Activated CD4-positive, alpha-beta T cell treated with anti-CD3 and anti-CD28 coated beads, Interleukin-2, Interleukin-4, amounts not matched to agents 100 ng/mL and 50 ng/mL, durations not matched to agents 16 hours and 8 hours (primary cell): ENCODE data around the gene VSIG8.
"Not testable (repeated sequence)": the region's sequence is repeated elsewhere in the genome, so short reads cannot be mapped to it uniquely, and the experiment has no call there.

Experiments used
- DNase-seq: peaks from one replicate; pipeline ENCODE4 v3.0.0-alpha.2; 2020; ENCODE audit warnings: low spot score

VSIG8 gene

GRCh38 chr1:159862557-159862956, at the start of gene VSIG8:
Gene VSIG8, minus strand, starts transcription at chr1:159862657. Its CDS starts 136 bp downstream, at chr1:159862521.
- no peak for DNase-seq

GRCh38 chr1:159911326-159912070, 49.0 kb upstream of the VSIG8 start:
- DNase-seq: no peak

GRCh38 chr1:159908031-159908940, 45.8 kb upstream of the VSIG8 start:
- DNase-seq: no peak

GRCh38 chr1:159906960-159907359, 44.5 kb upstream of the VSIG8 start:
- no peak for DNase-seq

GRCh38 chr1:159904036-159904435, 41.6 kb upstream of the VSIG8 start:
- DNase-seq: not testable (repeated sequence)

GRCh38 chr1:159902541-159902940, 40.1 kb upstream of the VSIG8 start:
- no peak for DNase-seq

GRCh38 chr1:159900755-159901360, 38.4 kb upstream of the VSIG8 start:
- DNase-seq: no peak

- no peak for DNase-seq
These were observed 37.7 kb upstream of the VSIG8 start, which contains the start of gene CFAP45 for GRCh38 chr1:159900086-159900680. Gene CFAP45, minus strand, starts transcription at chr1:159900165. Its CDS starts 67 bp downstream, at chr1:159900098.

GRCh38 chr1:159899634-159900033, 37.2 kb upstream of the VSIG8 start:
- not testable (repeated sequence) for DNase-seq

- DNase-seq: no peak
These were observed 36.1 kb upstream of the VSIG8 start for GRCh38 chr1:159898527-159898926.

- no peak for DNase-seq
These were observed 35.5 kb upstream of the VSIG8 start for GRCh38 chr1:159897962-159898361.

- no peak for DNase-seq
These were observed 34.1 kb upstream of the VSIG8 start for GRCh38 chr1:159896546-159896930.

GRCh38 chr1:159895836-159896545, 33.5 kb upstream of the VSIG8 start:
- no peak for DNase-seq

- DNase-seq: no peak
These were observed 32.8 kb upstream of the VSIG8 start for GRCh38 chr1:159895286-159895685.

GRCh38 chr1:159892944-159893343, 30.5 kb upstream of the VSIG8 start:
- DNase-seq: no peak

- peak; percentile 82 for DNase-seq
These were observed 29.1 kb upstream of the VSIG8 start for GRCh38 chr1:159891275-159892157.

GRCh38 chr1:159890390-159890789, 27.9 kb upstream of the VSIG8 start:
- DNase-seq: no peak

- peak; percentile 22 for DNase-seq
These were observed 27.4 kb upstream of the VSIG8 start for GRCh38 chr1:159889821-159890252.

GRCh38 chr1:159889202-159889601, 26.7 kb upstream of the VSIG8 start:
- no peak for DNase-seq

- DNase-seq: no peak
These were observed 21.8 kb upstream of the VSIG8 start for GRCh38 chr1:159884296-159884695.
